RPMI8226 (cell line): Measurements from ENCODE around the gene CLEC4G.

Experiments
- DNase-seq: peaks from one replicate; pipeline ENCODE4 v3.0.0-alpha.2; 2015

The CLEC4G gene

GRCh38 chr19:7720351-7720750, 11.6 kb downstream of the CLEC4G start:
- no peak for DNase-seq

- no peak for DNase-seq
Measured at GRCh38 chr19:7718668-7719067, 13.2 kb downstream of the CLEC4G start.

GRCh38 chr19:7716762-7717161, 15.1 kb downstream of the CLEC4G start:
- DNase-seq, result no peak

- no peak for DNase-seq
Measured at GRCh38 chr19:7715671-7716070, 16.2 kb downstream of the CLEC4G start.

GRCh38 chr19:7710616-7711015, 21.3 kb downstream of the CLEC4G start:
- no peak for DNase-seq

- no peak for DNase-seq
Measured at GRCh38 chr19:7709932-7710460, 21.9 kb downstream of the CLEC4G start.

GRCh38 chr19:7706955-7707456, 24.9 kb downstream of the CLEC4G start:
- DNase-seq, result peak; percentile 39

- DNase-seq, result no peak
Measured at GRCh38 chr19:7706188-7706954, 25.5 kb downstream of the CLEC4G start.

- peak; percentile 64 for DNase-seq
Measured at GRCh38 chr19:7705387-7706187, 26.3 kb downstream of the CLEC4G start.

- no peak for DNase-seq
Measured at GRCh38 chr19:7704280-7705060, 27.4 kb downstream of the CLEC4G start.

GRCh38 chr19:7703332-7703731, 28.6 kb downstream of the CLEC4G start:
- no peak for DNase-seq

GRCh38 chr19:7701654-7702457, 30.1 kb downstream of the CLEC4G start, which contains the start of gene FCER2:
Gene FCER2, minus strand, starts transcription at chr19:7702131. Its CDS starts 2,371 bp downstream, at chr19:7699760.
- DNase-seq, result peak; percentile 88

- no peak for DNase-seq
Measured at GRCh38 chr19:7701049-7701653, 30.8 kb downstream of the CLEC4G start.

GRCh38 chr19:7699417-7700401, 32.2 kb downstream of the CLEC4G start:
- DNase-seq, result peak; percentile 82

GRCh38 chr19:7699003-7699402, 32.9 kb downstream of the CLEC4G start:
- DNase-seq, result no peak

GRCh38 chr19:7698583-7698982, 33.3 kb downstream of the CLEC4G start:
- DNase-seq, result peak; percentile 35

- no peak for DNase-seq
Measured at GRCh38 chr19:7697721-7698287, 34.1 kb downstream of the CLEC4G start.

- no peak for DNase-seq
Measured at GRCh38 chr19:7694499-7694898, 37.4 kb downstream of the CLEC4G start.

GRCh38 chr19:7692417-7693088, 39.4 kb downstream of the CLEC4G start:
- DNase-seq, result no peak
